ENCODE results near the gene PRDM2. TPM values are rescaled to one million over a fixed set of nuclear protein-coding genes. Genes with fewer than 3 reads are reported as not detected.
A peak's percentile ranks its signal among the peaks of the same experiment; 100 is the strongest.

Gene PRDM2
- total RNA-seq, 2 experiments from 2014 or later = 136 to 140 TPM

DNA sequence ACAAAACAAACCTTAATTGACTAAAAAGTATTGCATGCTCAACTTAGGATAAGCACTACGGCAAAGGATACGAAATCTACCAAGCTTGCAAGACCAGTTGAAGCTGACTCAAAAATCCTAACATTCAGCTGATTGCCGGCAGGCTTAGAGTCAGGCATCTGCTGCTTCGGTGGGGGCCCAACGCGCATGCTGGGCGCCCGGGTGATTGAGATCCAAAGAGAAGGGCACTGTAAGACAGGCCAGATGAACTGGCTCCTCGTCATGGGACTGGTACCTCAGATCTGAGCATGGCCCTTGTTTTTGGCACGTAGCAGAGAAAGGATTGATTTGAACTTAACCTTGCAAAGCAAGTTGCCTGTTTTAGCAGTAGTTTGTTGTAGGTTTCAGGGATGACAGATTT, 86.6 kb downstream of the PRDM2 start:
- Histone ChIP-seq H3K36me3 (ENCODE audit: insufficient read depth, low read length) (peaks cover 82% of the 10 kb centered on the region), H3K27me3 (ENCODE audit: control insufficient read depth in 1 of 2, insufficient read depth in 2 of 2, low read length in 2 of 2) (no peaks in the 10 kb centered on the region), H3K4me1 (ENCODE audit: insufficient read depth, low read length) (peaks cover 13% of the 10 kb centered on the region), H3K27ac (ENCODE audit: low read depth in 1 of 2, low read length in 2 of 2) (no peak overlapping the region), H3K4me3 (ENCODE audit: low read length) (no peak overlapping the region), H3K9me3 (ENCODE audit: control insufficient read depth in 1 of 2, insufficient read depth in 1 of 2, low read length in 2 of 2) (no peaks in the 10 kb centered on the region)
- TF ChIP-seq, protein P1, sequence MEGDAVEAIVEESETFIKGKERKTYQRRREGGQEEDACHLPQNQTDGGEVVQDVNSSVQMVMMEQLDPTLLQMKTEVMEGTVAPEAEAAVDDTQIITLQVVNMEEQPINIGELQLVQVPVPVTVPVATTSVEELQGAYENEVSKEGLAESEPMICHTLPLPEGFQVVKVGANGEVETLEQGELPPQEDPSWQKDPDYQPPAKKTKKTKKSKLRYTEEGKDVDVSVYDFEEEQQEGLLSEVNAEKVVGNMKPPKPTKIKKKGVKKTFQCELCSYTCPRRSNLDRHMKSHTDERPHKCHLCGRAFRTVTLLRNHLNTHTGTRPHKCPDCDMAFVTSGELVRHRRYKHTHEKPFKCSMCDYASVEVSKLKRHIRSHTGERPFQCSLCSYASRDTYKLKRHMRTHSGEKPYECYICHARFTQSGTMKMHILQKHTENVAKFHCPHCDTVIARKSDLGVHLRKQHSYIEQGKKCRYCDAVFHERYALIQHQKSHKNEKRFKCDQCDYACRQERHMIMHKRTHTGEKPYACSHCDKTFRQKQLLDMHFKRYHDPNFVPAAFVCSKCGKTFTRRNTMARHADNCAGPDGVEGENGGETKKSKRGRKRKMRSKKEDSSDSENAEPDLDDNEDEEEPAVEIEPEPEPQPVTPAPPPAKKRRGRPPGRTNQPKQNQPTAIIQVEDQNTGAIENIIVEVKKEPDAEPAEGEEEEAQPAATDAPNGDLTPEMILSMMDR (IDR thresholded peaks at IDR 0.05) = no peak
- CTCF ChIA-PET = no interaction called here
- no peaks in the 10 kb centered on the region for H3K9me3 Mint-ChIP-seq
- H3K4me1 Mint-ChIP-seq (ENCODE audit: low read depth) = peaks cover 83% of the 10 kb centered on the region
- DNase-seq (no peak), ATAC-seq (ENCODE audit: poor library complexity) (no peak)
- intact Hi-C loops (cut with DNase I, micrococcal nuclease) = loop anchor here in 1 of 2 experiments (10.0 kb wide), 1 partner anchor 52 kb away; no protein-coding TSS in a partner anchor
- POLR2A ChIA-PET = no interaction called here
- H3K27ac Mint-ChIP-seq = no peak overlapping the region
- no peak overlapping the region for H3K4me3 Mint-ChIP-seq
- peaks cover 53% of the 10 kb centered on the region for H3K36me3 Mint-ChIP-seq (ENCODE audit: low read depth)
- no peaks in the 10 kb centered on the region for H3K27me3 Mint-ChIP-seq

DNA sequence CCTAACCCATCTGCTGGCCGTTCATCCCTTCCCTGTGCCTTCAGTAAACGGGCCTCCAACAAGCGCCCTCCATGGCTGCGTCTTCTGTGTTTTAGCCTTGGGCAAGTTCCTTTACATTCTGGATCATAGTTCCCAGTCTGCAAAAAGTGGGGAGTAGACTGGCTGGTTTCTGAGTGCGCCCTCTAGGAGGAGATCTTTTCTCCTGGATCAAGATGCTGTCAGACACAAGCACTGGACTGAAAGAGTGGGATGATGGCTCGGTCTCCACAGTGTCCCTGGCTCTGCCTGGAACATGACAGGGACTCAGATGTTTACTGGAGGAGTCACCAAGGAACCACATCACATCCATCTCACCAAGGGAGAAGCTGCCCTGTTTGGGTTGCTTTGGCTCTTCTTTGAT, 88.8 kb downstream of the PRDM2 start:
- Mint-ChIP-seq H3K36me3 (ENCODE audit: low read depth) (peaks cover 74% of the 10 kb centered on the region), H3K9me3 (no peaks in the 10 kb centered on the region), H3K27me3 (no peaks in the 10 kb centered on the region), H3K4me1 (ENCODE audit: low read depth) (peaks cover 75% of the 10 kb centered on the region), H3K4me3 (no peak overlapping the region), H3K27ac (no peak overlapping the region)
- H3K9me3 ChIP-seq (ENCODE audit: control insufficient read depth in 1 of 2, insufficient read depth in 1 of 2, low read length in 2 of 2) = no peaks in the 10 kb centered on the region
- CTCF ChIA-PET = no interaction called here
- POLR2A ChIA-PET = no interaction called here
- no peak for DNase-seq
- TF ChIP-seq, protein P1 (IDR thresholded peaks at IDR 0.05) = no peak
- ATAC-seq (ENCODE audit: poor library complexity) = no peak
- no peak overlapping the region for H3K27ac ChIP-seq (ENCODE audit: low read depth in 1 of 2, low read length in 2 of 2)
- peaks cover 73% of the 10 kb centered on the region for H3K36me3 ChIP-seq (ENCODE audit: insufficient read depth, low read length)
- peaks cover 8% of the 10 kb centered on the region for H3K4me1 ChIP-seq (ENCODE audit: insufficient read depth, low read length)
- no peaks in the 10 kb centered on the region for H3K27me3 ChIP-seq (ENCODE audit: control insufficient read depth in 1 of 2, insufficient read depth in 2 of 2, low read length in 2 of 2)
- no peak overlapping the region for H3K4me3 ChIP-seq (ENCODE audit: low read length)
- intact Hi-C loops (cut with DNase I, micrococcal nuclease) = loop anchor here in 1 of 2 experiments (10.0 kb wide), 1 partner anchor 54 kb away; no protein-coding TSS in a partner anchor

DNA sequence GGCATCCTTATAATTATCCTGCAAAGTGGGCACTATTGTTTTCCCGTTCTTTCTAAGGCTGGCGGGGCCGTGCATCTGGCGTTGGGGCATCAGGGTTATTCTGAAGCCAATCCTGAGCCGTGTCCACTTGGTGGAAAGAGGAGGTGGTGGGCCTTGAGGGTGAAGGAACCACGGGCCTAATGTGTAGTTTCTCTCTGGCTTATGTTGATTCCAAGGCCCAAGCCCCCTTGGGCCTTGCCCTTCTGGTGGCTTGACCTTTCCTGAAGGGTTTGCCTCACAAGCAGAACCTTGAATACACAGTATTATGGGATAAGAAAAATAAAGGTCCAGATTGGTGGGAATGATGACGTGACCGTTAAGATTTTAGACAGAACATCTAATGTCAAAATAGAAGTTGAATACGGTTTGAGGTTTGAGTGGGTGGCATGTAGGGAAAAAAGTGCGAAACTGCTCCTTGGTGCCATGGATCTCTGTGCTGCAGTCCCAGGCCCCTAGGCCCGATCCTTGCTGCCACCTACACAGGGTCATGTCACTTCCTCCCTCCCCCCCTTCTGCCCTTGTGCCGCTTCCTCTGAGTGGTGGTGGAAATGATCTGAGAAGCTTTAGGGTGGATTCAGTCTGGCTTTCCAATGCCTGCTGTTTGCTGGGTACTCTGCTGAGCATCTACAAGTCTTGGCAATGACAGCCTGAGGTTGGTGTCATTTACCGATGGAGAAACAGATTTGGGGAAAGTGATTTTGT, 90.5 kb downstream of the PRDM2 start:
- peak; percentile 61 for ATAC-seq (ENCODE audit: poor library complexity)
- Histone ChIP-seq H3K36me3 (ENCODE audit: insufficient read depth, low read length) (peaks cover 63% of the 10 kb centered on the region), H3K4me3 (ENCODE audit: low read length) (no peak overlapping the region), H3K9me3 (ENCODE audit: control insufficient read depth in 1 of 2, insufficient read depth in 1 of 2, low read length in 2 of 2) (no peaks in the 10 kb centered on the region), H3K4me1 (ENCODE audit: insufficient read depth, low read length) (peaks cover 8% of the 10 kb centered on the region), H3K27ac (ENCODE audit: low read depth in 1 of 2, low read length in 2 of 2) (no peak overlapping the region), H3K27me3 (ENCODE audit: control insufficient read depth in 1 of 2, insufficient read depth in 2 of 2, low read length in 2 of 2) (no peaks in the 10 kb centered on the region)
- H3K4me1 Mint-ChIP-seq (ENCODE audit: low read depth) = peaks cover 75% of the 10 kb centered on the region
- TF ChIP-seq, protein P1 (IDR thresholded peaks at IDR 0.05) = no peak
- intact Hi-C loops (cut with DNase I, micrococcal nuclease) = no loop called here
- H3K36me3 Mint-ChIP-seq (ENCODE audit: low read depth) = peaks cover 90% of the 10 kb centered on the region
- H3K27me3 Mint-ChIP-seq = no peaks in the 10 kb centered on the region
- H3K4me3 Mint-ChIP-seq = peak overlapping the region; percentile 18
- H3K9me3 Mint-ChIP-seq = no peaks in the 10 kb centered on the region
- CTCF ChIA-PET = no interaction called here
- POLR2A ChIA-PET = interaction anchor here (1.1 kb wide), 1 partner anchor 55 kb away, joined by 4 read pairs; no protein-coding TSS in a partner anchor
- peak overlapping the region; percentile 66 for H3K27ac Mint-ChIP-seq
- DNase-seq = no peak
